ENCODE data around the gene S100A6.

DNA sequence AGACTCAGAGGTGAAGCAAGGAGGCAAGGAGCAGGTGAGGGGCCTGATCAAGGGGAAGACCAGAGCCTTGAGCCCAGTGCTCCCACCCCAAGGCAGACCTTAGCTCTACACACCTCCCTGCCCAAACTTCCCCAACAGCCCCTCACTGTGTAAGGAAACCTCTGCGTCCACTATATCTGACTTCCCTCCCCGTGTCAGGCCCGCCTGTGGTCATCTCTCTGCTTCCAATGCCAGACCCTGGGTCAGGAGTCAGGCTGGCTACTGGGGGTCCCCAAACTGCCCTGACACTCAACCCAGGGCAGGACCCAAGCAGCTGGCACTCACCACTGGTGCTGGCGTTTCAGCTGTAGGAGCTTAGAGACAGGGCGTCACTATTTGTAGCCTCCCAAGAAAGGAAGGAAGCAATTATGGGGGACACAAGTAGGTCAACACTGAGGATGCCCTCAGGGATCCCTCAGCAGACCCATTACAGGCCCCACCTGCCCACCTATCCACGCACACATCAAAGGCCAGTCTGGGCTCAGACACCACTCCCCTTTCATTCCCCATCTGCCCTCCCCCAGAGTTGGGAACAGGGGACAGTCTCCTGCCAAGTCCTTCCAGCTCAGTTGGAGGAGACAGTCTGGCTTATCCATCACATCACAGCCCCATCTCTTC is 14.1 kb upstream of the S100A6 start:
- TF ChIP-seq YY1 (IDR thresholded peaks at IDR 0.05): no peak
- TF ChIP-seq, protein P1, sequence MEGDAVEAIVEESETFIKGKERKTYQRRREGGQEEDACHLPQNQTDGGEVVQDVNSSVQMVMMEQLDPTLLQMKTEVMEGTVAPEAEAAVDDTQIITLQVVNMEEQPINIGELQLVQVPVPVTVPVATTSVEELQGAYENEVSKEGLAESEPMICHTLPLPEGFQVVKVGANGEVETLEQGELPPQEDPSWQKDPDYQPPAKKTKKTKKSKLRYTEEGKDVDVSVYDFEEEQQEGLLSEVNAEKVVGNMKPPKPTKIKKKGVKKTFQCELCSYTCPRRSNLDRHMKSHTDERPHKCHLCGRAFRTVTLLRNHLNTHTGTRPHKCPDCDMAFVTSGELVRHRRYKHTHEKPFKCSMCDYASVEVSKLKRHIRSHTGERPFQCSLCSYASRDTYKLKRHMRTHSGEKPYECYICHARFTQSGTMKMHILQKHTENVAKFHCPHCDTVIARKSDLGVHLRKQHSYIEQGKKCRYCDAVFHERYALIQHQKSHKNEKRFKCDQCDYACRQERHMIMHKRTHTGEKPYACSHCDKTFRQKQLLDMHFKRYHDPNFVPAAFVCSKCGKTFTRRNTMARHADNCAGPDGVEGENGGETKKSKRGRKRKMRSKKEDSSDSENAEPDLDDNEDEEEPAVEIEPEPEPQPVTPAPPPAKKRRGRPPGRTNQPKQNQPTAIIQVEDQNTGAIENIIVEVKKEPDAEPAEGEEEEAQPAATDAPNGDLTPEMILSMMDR (IDR thresholded peaks at IDR 0.05; ENCODE audit: low read depth, low read length, missing input control): no peak
- no peak for TF ChIP-seq RAD21 (IDR thresholded peaks at IDR 0.05)
- no peak for TF ChIP-seq TAF1 (conservative IDR thresholded peaks at IDR 0.05)
- TF ChIP-seq EGR1 (IDR thresholded peaks at IDR 0.05; ENCODE audit: low read depth in 2 of 2): no peak
- no peak for TF ChIP-seq SP1 (IDR thresholded peaks at IDR 0.05)
- TF ChIP-seq, protein P2, sequence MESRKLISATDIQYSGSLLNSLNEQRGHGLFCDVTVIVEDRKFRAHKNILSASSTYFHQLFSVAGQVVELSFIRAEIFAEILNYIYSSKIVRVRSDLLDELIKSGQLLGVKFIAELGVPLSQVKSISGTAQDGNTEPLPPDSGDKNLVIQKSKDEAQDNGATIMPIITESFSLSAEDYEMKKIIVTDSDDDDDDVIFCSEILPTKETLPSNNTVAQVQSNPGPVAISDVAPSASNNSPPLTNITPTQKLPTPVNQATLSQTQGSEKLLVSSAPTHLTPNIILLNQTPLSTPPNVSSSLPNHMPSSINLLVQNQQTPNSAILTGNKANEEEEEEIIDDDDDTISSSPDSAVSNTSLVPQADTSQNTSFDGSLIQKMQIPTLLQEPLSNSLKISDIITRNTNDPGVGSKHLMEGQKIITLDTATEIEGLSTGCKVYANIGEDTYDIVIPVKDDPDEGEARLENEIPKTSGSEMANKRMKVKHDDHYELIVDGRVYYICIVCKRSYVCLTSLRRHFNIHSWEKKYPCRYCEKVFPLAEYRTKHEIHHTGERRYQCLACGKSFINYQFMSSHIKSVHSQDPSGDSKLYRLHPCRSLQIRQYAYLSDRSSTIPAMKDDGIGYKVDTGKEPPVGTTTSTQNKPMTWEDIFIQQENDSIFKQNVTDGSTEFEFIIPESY (IDR thresholded peaks at IDR 0.05): no peak
- TF ChIP-seq, protein P3, sequence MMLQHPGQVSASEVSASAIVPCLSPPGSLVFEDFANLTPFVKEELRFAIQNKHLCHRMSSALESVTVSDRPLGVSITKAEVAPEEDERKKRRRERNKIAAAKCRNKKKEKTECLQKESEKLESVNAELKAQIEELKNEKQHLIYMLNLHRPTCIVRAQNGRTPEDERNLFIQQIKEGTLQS (IDR thresholded peaks at IDR 0.05): no peak
- TF ChIP-seq JUND (IDR thresholded peaks at IDR 0.05): no peak

Measured in liver (tissue), 3 donors.